ENCODE data around the gene CTSE.
"Not testable (repeated sequence)": the region's sequence is repeated elsewhere in the genome, so short reads cannot be mapped to it uniquely, and the experiment has no call there.

Gene CTSE

GRCh38 chr1:206014601-206015000 is 9.1 kb downstream of the CTSE start:
- no peak for DNase-seq (ENCODE audit: low spot score)

GRCh38 chr1:206013026-206013795 is 10.5 kb downstream of the CTSE start:
- DNase-seq (ENCODE audit: low spot score), result no peak

DNA sequence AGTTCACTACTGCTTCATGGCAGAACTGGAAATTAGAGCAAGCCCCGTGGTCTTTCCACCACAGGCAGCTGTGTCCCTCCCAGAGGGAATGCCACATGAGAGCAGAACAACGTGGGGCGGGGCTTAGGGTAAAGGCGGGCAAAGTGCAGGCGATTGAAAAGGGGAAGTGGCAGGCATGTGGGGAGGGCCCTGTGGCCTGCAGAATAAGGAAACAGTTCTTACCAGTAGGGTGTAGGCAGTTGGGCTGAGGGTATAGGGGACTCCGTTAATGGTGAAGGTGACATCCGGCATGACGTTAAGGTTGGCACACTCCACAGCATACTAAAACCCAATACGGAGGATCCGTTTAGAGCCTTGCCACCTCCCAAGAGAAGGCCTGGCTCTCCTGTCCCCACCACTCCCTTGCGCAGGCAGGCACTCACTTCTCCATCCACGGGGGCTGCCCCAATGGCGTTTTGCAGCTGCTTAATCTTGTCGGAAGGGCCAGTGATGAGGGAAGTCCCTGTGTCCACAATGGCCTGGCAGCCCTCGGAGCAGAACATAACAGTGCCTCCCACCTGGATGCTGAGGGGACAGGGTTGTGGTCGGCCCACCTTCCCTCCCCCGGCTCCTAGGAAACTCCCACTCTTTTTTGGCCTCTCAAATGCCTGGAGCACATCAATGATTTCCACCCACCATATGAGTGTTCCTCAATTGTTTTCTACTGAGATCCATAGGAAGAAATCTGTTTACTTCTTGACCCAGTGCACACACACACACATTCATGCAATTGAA is 11.4 kb downstream of the CTSE start:
- DNase-seq (ENCODE audit: low spot score), result peak; percentile 11

GRCh38 chr1:206011057-206011456 is 12.6 kb downstream of the CTSE start:
- DNase-seq (ENCODE audit: low spot score), result no peak

- no peak for DNase-seq (ENCODE audit: low spot score)
Measured at GRCh38 chr1:206010060-206010459, 13.6 kb downstream of the CTSE start.

DNA sequence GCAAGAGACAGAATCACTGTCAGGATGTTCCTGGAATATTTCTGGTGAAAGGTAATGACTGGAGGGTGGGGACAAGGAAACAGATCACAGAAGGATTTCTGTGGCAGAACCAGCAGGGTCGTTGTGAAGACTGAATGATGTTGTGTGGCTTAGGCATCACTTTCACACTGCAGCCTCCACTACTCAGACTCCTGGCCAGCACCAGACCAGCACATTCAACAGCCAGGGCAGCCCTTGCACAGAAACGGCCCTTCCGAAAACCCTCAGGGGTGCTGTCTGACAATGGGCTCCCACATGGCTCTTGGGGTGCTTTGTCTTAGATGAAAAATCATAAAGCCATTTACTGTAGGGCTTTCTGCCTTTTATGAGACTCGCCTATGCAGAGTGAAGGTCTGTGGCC is 16.7 kb downstream of the CTSE start:
- no peak for DNase-seq (ENCODE audit: low spot score)

- DNase-seq (ENCODE audit: low spot score), result no peak
Measured at GRCh38 chr1:206005778-206006180, 17.9 kb downstream of the CTSE start.

- no peak for DNase-seq (ENCODE audit: low spot score)
Measured at GRCh38 chr1:206005234-206005633, 18.5 kb downstream of the CTSE start.

- DNase-seq (ENCODE audit: low spot score), result no peak
Measured at GRCh38 chr1:206004826-206005225, 18.9 kb downstream of the CTSE start.

DNA sequence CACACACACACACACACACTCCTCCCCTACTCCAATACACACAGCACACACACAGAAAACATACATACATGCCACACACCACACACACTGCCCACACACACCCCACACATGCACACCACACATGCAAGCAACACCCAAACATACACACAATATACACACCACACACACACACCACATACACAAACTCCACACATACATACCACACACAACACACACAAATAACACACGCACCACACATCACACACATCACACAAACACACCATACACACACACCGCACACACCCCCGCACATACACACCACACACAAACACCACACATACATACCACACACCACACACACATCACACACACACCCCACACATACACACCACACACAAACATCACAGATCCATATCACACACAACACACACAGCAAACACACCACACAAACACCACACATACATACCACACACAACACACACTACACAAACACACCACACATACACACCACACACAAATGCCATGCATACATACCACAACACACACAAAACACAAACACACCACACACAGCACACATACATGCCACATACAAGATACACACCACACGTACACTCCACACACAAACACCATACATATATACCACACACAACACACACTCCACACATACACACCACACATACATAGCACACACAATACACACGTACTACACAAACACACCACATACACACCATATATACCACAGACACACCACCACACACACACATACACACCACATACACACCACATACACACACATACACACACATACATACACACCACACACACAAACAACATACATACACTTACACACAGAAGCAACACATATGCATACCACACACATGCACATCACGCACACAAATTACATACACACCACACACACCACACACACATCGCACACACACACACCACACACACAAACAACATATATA is 19.6 kb downstream of the CTSE start:
- DNase-seq (ENCODE audit: low spot score), result no peak

DNA sequence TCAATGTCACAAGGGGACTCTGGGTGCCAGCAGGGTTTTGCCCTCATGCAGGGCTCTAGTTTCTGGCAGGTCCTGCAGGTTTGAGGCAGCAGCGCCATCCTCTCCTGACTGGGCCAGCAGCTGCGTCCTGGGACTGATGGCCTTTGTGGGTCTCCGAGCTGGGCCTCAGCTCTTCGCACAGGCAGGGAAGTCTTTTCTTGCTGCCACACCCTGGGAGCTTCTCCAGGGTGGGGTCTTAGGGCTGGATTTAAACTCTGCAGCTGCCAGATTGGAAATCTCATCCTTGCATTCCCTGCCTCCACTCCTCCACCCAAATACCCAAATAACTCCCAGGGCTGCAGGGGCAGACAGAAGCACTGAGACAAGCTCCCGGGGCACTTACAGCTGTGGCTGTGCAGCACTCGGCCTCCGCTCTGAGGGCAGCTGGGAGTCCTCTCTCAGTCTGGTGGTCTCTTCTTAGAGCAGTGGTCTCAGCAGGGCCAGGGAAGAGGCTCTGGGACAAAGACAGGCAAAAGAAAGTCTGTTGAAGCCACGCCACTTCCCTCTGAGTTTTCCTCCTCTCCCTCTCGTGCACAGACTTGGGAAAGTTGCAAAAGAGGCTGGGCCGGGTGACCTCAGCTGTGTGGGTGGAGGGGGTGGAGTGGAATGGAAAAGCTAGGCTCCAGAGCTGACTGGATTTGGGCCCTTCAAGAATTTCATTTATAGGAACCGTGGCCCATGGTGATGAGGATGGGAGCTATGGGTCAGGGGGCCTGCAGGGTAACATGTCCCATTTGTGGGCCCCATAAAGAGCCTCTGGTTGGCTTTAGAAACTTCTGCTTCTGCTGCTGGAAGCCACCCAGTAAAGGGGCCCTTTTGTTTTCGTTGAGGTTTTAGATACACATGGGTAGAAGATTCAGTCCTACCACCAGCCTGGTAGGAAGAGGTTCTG is 20.6 kb downstream of the CTSE start, which contains the start of gene RAB7B:
Gene RAB7B, minus strand, starts transcription at position 525 of the 931 bp plus-strand sequence. CDS start 9,260 bp downstream, outside the sequence.
- DNase-seq (ENCODE audit: low spot score), result no peak

DNA sequence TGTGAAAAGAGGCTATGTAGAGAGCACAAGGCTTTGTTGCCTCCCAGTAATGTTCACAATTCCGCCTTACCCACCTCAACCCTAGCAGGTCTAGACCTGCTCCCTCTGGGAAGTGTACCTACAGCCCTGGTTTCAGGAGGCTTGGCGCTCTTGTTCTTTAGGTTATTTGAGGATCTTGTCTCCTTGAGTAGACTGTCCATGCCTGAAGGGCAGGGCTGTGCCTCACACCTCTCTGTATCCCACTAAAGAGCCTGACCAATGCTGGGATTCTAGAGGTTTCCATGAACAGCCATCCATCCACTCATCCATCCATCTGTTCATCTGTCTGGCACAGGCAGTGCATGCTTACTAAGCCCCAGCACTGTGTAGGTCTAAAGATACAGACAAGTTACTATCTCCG is 21.5 kb downstream of the CTSE start:
- no peak for DNase-seq (ENCODE audit: low spot score)

GRCh38 chr1:206001476-206001888 is 22.2 kb downstream of the CTSE start:
- DNase-seq (ENCODE audit: low spot score), result no peak

DNA sequence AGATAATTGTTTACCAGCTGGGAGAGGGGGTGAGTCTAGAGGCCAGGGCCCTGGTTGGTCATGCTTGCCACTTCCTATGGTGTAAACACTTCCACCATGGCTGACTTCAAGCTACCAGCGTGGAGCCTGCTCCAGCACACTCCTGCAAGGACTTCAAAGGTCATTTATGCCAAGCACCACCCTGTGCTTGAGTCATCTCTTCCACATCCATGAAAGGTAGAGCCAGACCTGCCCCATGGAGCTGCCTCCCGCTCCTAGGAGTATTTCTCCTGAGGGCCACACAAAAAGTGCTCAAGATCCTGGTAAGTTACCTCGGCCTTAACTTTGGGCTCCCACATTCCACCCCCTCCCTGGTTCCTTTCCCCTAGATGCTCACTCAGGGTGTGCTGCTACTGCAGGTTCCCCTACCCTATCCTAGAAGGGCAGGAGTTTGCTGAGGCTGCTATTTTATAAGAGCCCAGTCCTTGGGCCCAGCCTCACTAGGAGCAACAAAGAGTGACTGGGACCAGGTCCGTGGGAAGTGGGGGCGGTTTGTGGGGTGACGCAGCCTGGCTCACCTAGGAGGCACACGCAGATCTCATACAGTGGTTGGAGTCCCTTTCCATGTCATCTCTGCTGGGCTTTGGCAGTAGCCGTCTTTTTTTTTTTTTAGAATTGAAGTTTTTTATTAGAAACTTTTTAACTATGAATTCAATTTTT is 22.9 kb downstream of the CTSE start:
- DNase-seq (ENCODE audit: low spot score), result no peak

- DNase-seq (ENCODE audit: low spot score), result no peak
Measured at GRCh38 chr1:205998457-205999241, 25.0 kb downstream of the CTSE start.

- not testable (repeated sequence) for DNase-seq (ENCODE audit: low spot score)
Measured at GRCh38 chr1:205996641-205997040, 27.1 kb downstream of the CTSE start.

DNA sequence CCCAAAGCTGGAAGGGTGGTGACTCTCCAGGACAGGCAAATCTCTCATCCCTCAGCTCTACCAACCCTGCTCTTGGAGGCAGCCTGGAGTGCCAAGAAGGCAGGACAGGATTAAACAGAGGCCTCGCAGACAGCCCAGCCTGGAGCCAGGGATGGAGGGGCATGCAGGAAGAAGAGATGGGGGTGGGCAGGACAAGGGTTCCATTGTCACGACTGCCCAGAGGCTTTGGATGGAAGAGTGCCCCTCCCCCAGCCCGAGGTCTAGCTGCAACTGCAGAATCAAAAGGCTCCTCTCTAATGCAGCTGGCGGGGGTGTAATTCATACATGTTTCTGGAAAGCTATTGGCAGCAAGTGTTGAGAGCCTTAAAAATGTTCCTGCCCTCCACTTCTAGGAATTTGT is 29.3 kb downstream of the CTSE start:
- DNase-seq (ENCODE audit: low spot score), result no peak

DNA sequence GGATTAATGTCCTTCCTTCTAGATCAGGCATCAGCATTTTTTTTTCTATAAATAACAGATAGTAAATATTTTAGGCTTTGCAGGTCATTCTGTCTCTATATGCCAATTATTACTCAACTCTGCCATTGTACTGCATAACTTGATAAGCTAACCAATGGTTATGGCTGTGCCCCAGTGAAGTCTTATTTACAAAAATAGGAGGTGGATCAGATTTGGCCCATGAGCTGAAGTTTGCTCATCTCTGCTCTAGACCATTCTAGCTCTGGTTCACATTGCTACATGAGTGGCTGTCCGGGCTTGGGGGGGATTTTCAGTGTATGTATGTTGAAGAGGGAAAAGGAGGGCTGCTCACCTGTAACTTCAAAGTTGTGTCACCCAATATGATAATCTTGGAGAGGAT is 30.6 kb downstream of the CTSE start:
- DNase-seq (ENCODE audit: low spot score), result no peak

DNA sequence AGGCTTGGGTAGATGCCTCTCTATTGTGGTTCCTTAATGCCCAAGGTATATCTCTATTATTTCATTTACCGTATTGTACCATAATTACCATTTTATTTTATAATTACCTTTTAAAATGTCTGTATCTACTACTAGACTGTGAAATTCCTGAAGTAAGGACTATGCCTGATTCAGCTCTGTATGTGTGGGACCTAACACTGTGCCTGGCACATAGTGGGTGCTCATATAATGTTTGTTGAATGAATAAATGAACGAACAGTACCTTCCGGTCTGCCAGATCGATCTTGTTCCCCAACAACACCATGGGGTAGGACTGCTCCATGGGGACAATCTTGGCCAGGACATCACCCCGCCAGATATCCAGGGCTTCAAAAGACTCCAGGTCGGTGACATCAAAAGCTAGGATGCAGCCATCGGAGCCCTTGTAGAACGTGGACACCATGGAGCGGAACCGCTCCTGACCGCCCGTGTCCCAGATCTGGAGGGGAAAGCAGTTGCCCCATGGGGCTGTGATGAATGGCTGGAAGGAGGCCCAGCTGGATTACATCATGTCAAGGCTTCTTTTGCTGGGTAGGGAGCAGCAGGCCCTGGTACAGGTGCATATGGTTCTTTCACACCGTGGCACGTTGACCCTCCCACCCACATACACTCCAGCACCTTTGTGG is 31.3 kb downstream of the CTSE start:
- DNase-seq (ENCODE audit: low spot score), result no peak

All from CD4-positive, alpha-beta T cell treated with Interleukin-2 at 100 ng/mL for 4 hours (primary cell).